ENCODE measurements around the gene INO80B.

DNA sequence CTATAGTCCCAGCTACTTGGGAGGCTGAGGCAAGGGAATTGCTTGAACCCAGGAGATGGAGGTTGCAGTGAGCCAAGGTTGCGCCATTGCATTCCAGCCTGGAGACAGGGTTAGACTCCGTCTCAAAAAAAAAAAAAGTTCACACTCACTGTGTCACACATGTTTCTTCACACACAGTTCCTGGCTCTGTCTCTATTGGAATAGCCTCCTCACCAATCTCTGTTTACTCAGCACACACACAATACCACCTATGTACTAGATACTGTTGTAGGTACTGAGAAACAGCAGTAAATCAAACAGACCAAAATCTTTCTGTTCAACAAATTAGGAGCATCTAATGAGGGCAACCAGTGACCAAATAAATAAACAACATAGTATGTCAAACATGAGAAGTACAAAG is 31.3 kb downstream of the INO80B start:
- TF ChIP-seq CTCF (IDR thresholded peaks at IDR 0.05), result no peak
- no peak for TF ChIP-seq POLR2A (IDR thresholded peaks at IDR 0.05)
- no peak for TF ChIP-seq POLR2AphosphoS5 (IDR thresholded peaks at IDR 0.05)
